HG03280 (cell line): Measurements from ENCODE around the gene DAP3.
"Not testable (repeated sequence)": the region's sequence is repeated elsewhere in the genome, so short reads cannot be mapped to it uniquely, and the experiment has no call there.

Experiments used
- ATAC-seq: cut with Tn5 transposase; IDR thresholded peaks from one replicate; pipeline ENCODE4 v1.9.1; 2021; ENCODE audit warnings: mild to moderate bottlenecking, moderate library complexity; ENCODE audit not compliant: unreplicated experiment

Gene DAP3

GRCh38 chr1:155715056-155715455 lies 26.2 kb downstream of the DAP3 start:
- not testable (repeated sequence) for ATAC-seq

- ATAC-seq: no peak
These were observed 26.9 kb downstream of the DAP3 start for GRCh38 chr1:155715777-155716176.

- no peak for ATAC-seq
These were observed 28.1 kb downstream of the DAP3 start for GRCh38 chr1:155717041-155717440.

GRCh38 chr1:155718524-155719115 lies 29.7 kb downstream of the DAP3 start:
- ATAC-seq: not testable (repeated sequence)

- no peak for ATAC-seq
These were observed 30.8 kb downstream of the DAP3 start for GRCh38 chr1:155719703-155720102.

- ATAC-seq: no peak
These were observed 36.3 kb downstream of the DAP3 start for GRCh38 chr1:155725142-155725541.

GRCh38 chr1:155729031-155729898 lies 40.4 kb downstream of the DAP3 start:
- no peak for ATAC-seq

- no peak for ATAC-seq
These were observed 52.1 kb downstream of the DAP3 start for GRCh38 chr1:155740995-155741394.

- ATAC-seq: no peak
These were observed 53.0 kb downstream of the DAP3 start for GRCh38 chr1:155741908-155742307.

GRCh38 chr1:155744711-155745283 lies 55.9 kb downstream of the DAP3 start:
- ATAC-seq: no peak

GRCh38 chr1:155745284-155746228 lies 56.7 kb downstream of the DAP3 start:
- ATAC-seq: peak; percentile 91

GRCh38 chr1:155747586-155747985 lies 58.7 kb downstream of the DAP3 start:
- not testable (repeated sequence) for ATAC-seq

- ATAC-seq: not testable (repeated sequence)
These were observed 59.2 kb downstream of the DAP3 start for GRCh38 chr1:155748141-155748540.

GRCh38 chr1:155759017-155759416 lies 70.1 kb downstream of the DAP3 start:
- not testable (repeated sequence) for ATAC-seq

- ATAC-seq: no peak
These were observed 71.2 kb downstream of the DAP3 start for GRCh38 chr1:155759966-155760630.

GRCh38 chr1:155760751-155761475 lies 72.0 kb downstream of the DAP3 start:
- ATAC-seq: no peak

- ATAC-seq: no peak
These were observed 73.0 kb downstream of the DAP3 start for GRCh38 chr1:155761736-155762405.

GRCh38 chr1:155763090-155763815 lies 74.4 kb downstream of the DAP3 start:
- ATAC-seq: not testable (repeated sequence)
